Heart right ventricle (tissue), 16 donors: ENCODE data around the gene CDT1. TPM values are rescaled to one million over a fixed set of nuclear protein-coding genes. Genes with fewer than 3 reads are reported as not detected.
A peak's percentile ranks its signal among the peaks of the same experiment; 100 is the strongest.
"Not testable (repeated sequence)": the region's sequence is repeated elsewhere in the genome, so short reads cannot be mapped to it uniquely, and the experiment has no call there.

Experiments
- ATAC-seq, 8 donors: fragments of 200-7000 bp; cut with Tn5 transposase; one replicate each; pipeline ENCODE4 v1.9.1; 2020; ENCODE audit warnings: mild to moderate bottlenecking in 8 of 8, moderate library complexity in 8 of 8, moderate number of reproducible peaks in 1 of 8
- DNase-seq, 2 donors: peaks; one replicate each; pipeline ENCODE4 v3.0.0-alpha.2; 2020
- H3K27ac ChIP-seq, 10 donors: fragments of 200-600 bp; sonication (generic) in 2 of 10; one replicate each; pipeline versions ENCODE4 v1.5.0 to v1.8.0; 2020 to 2022; ENCODE audit warnings: mild to moderate bottlenecking in 3 of 10
- H3K27me3 ChIP-seq, 7 donors: fragments of 200-600 bp; one replicate each; pipeline ENCODE4 v1.8.0; 2021 to 2022; ENCODE audit warnings: mild to moderate bottlenecking in 2 of 7
- H3K36me3 ChIP-seq, 9 donors: fragments of 200-600 bp; sonication (generic) in 1 of 9; one replicate each; pipeline versions ENCODE4 v1.5.0 to v1.8.0; 2020 to 2022; ENCODE audit warnings: mild to moderate bottlenecking in 2 of 9
- H3K4me1 ChIP-seq, 9 donors: fragments of 200-600 bp; sonication (generic) in 1 of 9; one replicate each; pipeline versions ENCODE4 v1.5.0 to v1.8.0; 2020 to 2022; ENCODE audit warnings: mild to moderate bottlenecking in 4 of 9
- H3K4me3 ChIP-seq, 10 donors: fragments of 200-600 bp; sonication (generic) in 2 of 10; one replicate each; pipeline versions ENCODE4 v1.5.0 to v1.8.0; 2020 to 2022; ENCODE audit warnings: mild to moderate bottlenecking in 7 of 10, moderate library complexity in 2 of 10
- H3K9me3 ChIP-seq, 11 donors: fragments of 200-600 bp in 10 of 11; sonication (generic) in 2 of 11; one replicate each; pipeline versions ENCODE4 v1.5.0 to v1.8.0; 2013 to 2022; ENCODE audit warnings: mild to moderate bottlenecking in 2 of 11, control low read depth in 1 of 11, moderate library complexity in 1 of 11
- WGBS, 2 donors: extraction: QIAGEN DNeasy Blood & Tissue Kit; methylation state at CpG; one replicate each; pipeline ENCODE4 v1.1.7; 2013; ENCODE audit warnings: inconsistent platforms in 1 of 2; 5-methylcytosine and 5-hydroxymethylcytosine counted together
- intact Hi-C, 10 donors: fragments of 100-400 bp; cut with DNase I; formaldehyde crosslinking; loops; one replicate each; pipeline versions ENCODE4 v1.11.1 to v1.14.2; 2022
- polyA plus RNA-seq, 2 donors: library from polyadenylated mRNA; stranded (reverse); fragments of 200-250 nt; gene quantifications; one replicate each; pipeline ENCODE4 v1.2.3, GENCODE V29; 2013
- total RNA-seq, 10 donors: library from RNA; stranded (reverse); fragmentation: NEBNext Ultra II Directional in 3 of 10; extraction: Animal tissue kit (Norgen Biotek cat#: 25700) in 3 of 10; gene quantifications; one replicate each; pipeline versions ENCODE4 v1.2.1 to v1.2.4, GENCODE V29; 2021 to 2023
- TF ChIP-seq, protein P1 (sequence below), 9 donors: fragments of 200-600 bp; sonication (generic) in 2 of 9; IDR thresholded peaks; one replicate each; pipeline versions ENCODE4 v1.5.0 to v1.8.0; 2021 to 2022; ENCODE audit warnings: antibody characterized with exemption in 9 of 9, mild to moderate bottlenecking in 5 of 9, moderate library complexity in 1 of 9
- donor health status: Arrhythmogenic right ventricular cardiomyopathy.
- donor health status: ischemic (EF 13 %, LVEDD 7.1; RV severe dilation, severe dysfunction).
- donor health status: healthy with polysubstance abuse.
- donor health status: DM: no; HTN: yes; CAD: no.
- donor health status: DM: no; HTN: no; CAD: no.
- donor health status: ischemic (EF 25% LVEDD 6.9; RV normal size, moderate dysfunction).
- donor health status: ischemic (EF 25% LVEDD 5.7; RV mildly dilated, moderate dysfunction).
- donor health status: healthy.
- donor health status: DM: yes; HTN: yes; CAD: no.
- donor health status: Ischemic cardiomyopathy.
- donor health status: ischemic (EF 35%, LVEDD 5.7; RV mildly dilated, moderate dysfunction).
- donor health status: nonischemic (EF 11% LVEDD 7.7; RV severe dilation, severe dysfunction).
- donor health status: DM: yes; HTN: yes; CAD: no.
- donor health status: PGD.
- donor health status: ischemic (EF 29% LVEDD 5.4; RV normal size, mild dysfunction).
- donor health status: nonischemic (EF 23%, LVEDD 6.1; RV moderate dilation, normal function).

The CDT1 gene
- total and polyA plus RNA-seq, 12 donors, result 0.15 to 2.6 (median 0.35) TPM

- DNase-seq (peak; percentile 72 to 81), ATAC-seq (peak; percentile 37 to 75 (median 56))
- no peaks in the 10 kb centered on the region for H3K36me3 ChIP-seq
- TF ChIP-seq, protein P1, sequence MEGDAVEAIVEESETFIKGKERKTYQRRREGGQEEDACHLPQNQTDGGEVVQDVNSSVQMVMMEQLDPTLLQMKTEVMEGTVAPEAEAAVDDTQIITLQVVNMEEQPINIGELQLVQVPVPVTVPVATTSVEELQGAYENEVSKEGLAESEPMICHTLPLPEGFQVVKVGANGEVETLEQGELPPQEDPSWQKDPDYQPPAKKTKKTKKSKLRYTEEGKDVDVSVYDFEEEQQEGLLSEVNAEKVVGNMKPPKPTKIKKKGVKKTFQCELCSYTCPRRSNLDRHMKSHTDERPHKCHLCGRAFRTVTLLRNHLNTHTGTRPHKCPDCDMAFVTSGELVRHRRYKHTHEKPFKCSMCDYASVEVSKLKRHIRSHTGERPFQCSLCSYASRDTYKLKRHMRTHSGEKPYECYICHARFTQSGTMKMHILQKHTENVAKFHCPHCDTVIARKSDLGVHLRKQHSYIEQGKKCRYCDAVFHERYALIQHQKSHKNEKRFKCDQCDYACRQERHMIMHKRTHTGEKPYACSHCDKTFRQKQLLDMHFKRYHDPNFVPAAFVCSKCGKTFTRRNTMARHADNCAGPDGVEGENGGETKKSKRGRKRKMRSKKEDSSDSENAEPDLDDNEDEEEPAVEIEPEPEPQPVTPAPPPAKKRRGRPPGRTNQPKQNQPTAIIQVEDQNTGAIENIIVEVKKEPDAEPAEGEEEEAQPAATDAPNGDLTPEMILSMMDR (IDR thresholded peaks at IDR 0.05), result peak; percentile 70 to 96 (median 91)
- peak within 1 kb of the TSS; percentile 53 to 83 (median 71) for H3K4me3 ChIP-seq
- no peaks in the 10 kb centered on the region for H3K9me3 ChIP-seq
- H3K4me1 ChIP-seq, result peaks cover 10 to 51% (median 40%) of the 10 kb centered on the region in 9 donors
- WGBS, 2 donors, result 4 to 5% methylated on average over 77 to 109 of the region's 110 CpGs
- H3K27me3 ChIP-seq, result peaks cover 0 to 9% (median 0%) of the 10 kb centered on the region in 7 donors
- H3K27ac ChIP-seq, result peak within 1 kb of the TSS; percentile 74 to 99 (median 90)
- intact Hi-C loops, result loop anchor here in 9 of 10 donors (1.0 to 5.0 kb wide), 7 partner anchors 41 to 49 kb away; no protein-coding TSS in a partner anchor
Measured at GRCh38 chr16:88785106-88785924, 18.3 kb upstream of the CDT1 start, which contains the start of gene PIEZO1. TSS of gene PIEZO1 (minus strand) at chr16:88785220. CDS start at chr16:88784964, 256 bp downstream.

DNA sequence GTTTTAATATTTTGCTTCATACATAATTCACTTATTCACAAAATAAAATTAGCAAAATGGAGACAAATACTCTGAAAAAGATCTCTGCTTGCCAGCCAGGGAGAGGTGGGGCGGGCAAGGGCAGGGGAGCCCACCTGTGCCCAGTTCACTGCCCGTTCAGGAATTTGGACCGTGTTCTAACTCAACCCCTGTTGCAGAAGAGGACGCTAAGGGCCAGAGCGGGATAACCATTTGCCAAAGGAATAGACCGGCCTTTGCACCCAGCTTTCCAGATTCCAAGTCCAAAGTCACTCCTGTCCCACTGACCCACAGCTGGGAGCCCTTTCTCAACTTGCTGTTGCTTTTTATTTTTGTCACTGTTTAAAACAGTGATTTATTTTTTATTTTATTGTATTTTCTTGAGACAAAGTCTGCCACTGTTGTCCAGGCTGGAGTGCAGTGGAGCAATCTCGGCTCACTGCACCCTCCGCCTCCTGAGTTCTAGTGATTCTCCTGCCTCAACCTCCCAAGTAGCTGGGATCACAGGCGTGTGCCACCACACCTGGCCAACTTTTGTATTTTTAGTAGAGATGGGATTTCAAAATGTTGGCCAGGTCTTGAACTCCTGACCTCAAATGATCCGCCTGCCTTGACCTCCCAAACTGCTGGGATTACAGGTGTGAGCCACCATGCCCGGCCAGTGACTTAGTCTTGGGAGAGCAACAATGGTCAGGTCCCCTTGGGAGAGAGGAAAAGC, 15.8 kb upstream of the CDT1 start:
- Histone ChIP-seq H3K27ac (no peak overlapping the region), H3K4me3 (no peak overlapping the region), H3K36me3 (no peaks in the 10 kb centered on the region), H3K27me3 (peaks cover 0 to 28% (median 9%) of the 10 kb centered on the region in 7 donors), H3K4me1 (peaks cover 0 to 47% (median 23%) of the 10 kb centered on the region in 9 donors), H3K9me3 (no peaks in the 10 kb centered on the region)
- no peak for ATAC-seq
- intact Hi-C loops, result loop anchor here in 1 of 10 donors (5.0 kb wide), 1 partner anchor 45 kb away; no protein-coding TSS in a partner anchor
- 90 to 95% methylated on average over 11 of the region's 11 CpGs for WGBS, 2 donors
- TF ChIP-seq, protein P1 (IDR thresholded peaks at IDR 0.05), result no peak
- no peak for DNase-seq

GRCh38 chr16:88788749-88789148, 14.8 kb upstream of the CDT1 start:
- H3K27ac ChIP-seq, H3K4me3 ChIP-seq, DNase-seq, H3K9me3 ChIP-seq, ATAC-seq, H3K36me3 ChIP-seq: not testable (repeated sequence)
- Histone ChIP-seq H3K4me1 (peaks cover 0 to 42% (median 13%) of the 10 kb centered on the region in 9 donors), H3K27me3 (peaks cover 0 to 38% (median 19%) of the 10 kb centered on the region in 7 donors)
- 97 to 98% methylated on average over 8 of the region's 8 CpGs for WGBS, 2 donors
- intact Hi-C loops, result loop anchor here in 1 of 10 donors (5.0 kb wide), 1 partner anchor 46 kb away; no protein-coding TSS in a partner anchor

DNA sequence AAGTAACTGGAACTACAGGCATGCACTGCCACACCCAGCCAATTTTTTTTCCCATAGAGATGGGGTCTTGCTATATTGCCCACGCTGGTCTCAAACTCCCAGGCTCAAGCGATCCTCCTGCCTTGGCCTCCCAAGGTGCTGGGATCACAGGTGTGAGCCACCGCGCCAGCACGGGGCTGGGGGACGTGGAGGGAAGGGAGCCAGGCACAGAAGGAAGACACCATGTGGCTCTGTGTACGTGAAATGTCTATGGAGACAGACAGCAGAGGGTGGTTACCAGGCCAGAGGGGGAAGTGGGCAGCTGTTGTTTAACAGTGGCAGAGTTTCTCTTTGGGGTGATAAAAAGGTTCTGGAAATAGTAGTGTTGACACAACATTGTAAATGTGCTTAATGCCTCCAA, 14.0 kb upstream of the CDT1 start:
- WGBS, 2 donors, result 85 to 89% methylated on average over 7 of the region's 7 CpGs
- peak overlapping the region in 1 of 10 donors; percentile 79 for H3K27ac ChIP-seq
- no peaks in the 10 kb centered on the region for H3K36me3 ChIP-seq
- ATAC-seq (peak in 1 of 8 donors; percentile 34), DNase-seq (no peak)
- TF ChIP-seq, protein P1 (IDR thresholded peaks at IDR 0.05), result no peak
- H3K27me3 ChIP-seq, result peaks cover 0 to 47% (median 22%) of the 10 kb centered on the region in 7 donors
- intact Hi-C loops, result loop anchor here in 1 of 10 donors (5.0 kb wide), 1 partner anchor 47 kb away; no protein-coding TSS in a partner anchor
- H3K9me3 ChIP-seq, result no peaks in the 10 kb centered on the region
- H3K4me1 ChIP-seq, result peaks cover 0 to 38% (median 9%) of the 10 kb centered on the region in 9 donors
- no peak overlapping the region for H3K4me3 ChIP-seq
